CD14-positive monocyte (primary cell): ENCODE results near the gene SLC22A4. TPM values are rescaled to one million over a fixed set of nuclear protein-coding genes. Genes with fewer than 3 reads are reported as not detected.

ENCODE experiments used
- DNase-seq, 3 donors: peaks; one replicate each; pipeline ENCODE4 v3.0.0-alpha.2; 2011 to 2022
- H2AFZ ChIP-seq: 2 replicates; pipeline ENCODE4 v1.6.0; 2012; ENCODE audit warnings: mild to moderate bottlenecking, low read depth, low read length, inconsistent platforms; ENCODE audit not compliant: insufficient read depth, poor library complexity, severe bottlenecking
- H3K27ac ChIP-seq, 2 donors: 1 replicate in 1 of 2; 2 replicates in 1 of 2; pipeline ENCODE4 v1.5.1; 2012 to 2013; ENCODE audit warnings: low read length in 2 of 2, control low read depth in 1 of 2, inconsistent platforms in 1 of 2, low read depth in 1 of 2, mild to moderate bottlenecking in 1 of 2
- H3K27me3 ChIP-seq, 2 donors: one replicate each; pipeline versions ENCODE4 v1.6.0 to v1.6.1; 2011 to 2013; ENCODE audit warnings: low read length in 2 of 2; ENCODE audit not compliant: control insufficient read depth in 2 of 2, insufficient read depth in 2 of 2
- H3K36me3 ChIP-seq, 2 donors: replicated peaks in 1 of 2; 1 replicate in 1 of 2; 2 replicates in 1 of 2; pipeline versions ENCODE4 v1.5.1 to v1.6.1; 2012 to 2013; ENCODE audit warnings: low read length in 2 of 2, control low read depth in 1 of 2, inconsistent platforms in 1 of 2, mild to moderate bottlenecking in 1 of 2; ENCODE audit not compliant: insufficient read depth in 2 of 2, control insufficient read depth in 1 of 2
- H3K4me1 ChIP-seq, 2 donors: 1 replicate in 1 of 2; 2 replicates in 1 of 2; pipeline versions ENCODE4 v1.5.1 to v1.6.1; 2012 to 2013; ENCODE audit warnings: low read length in 2 of 2, control low read depth in 1 of 2, inconsistent platforms in 1 of 2, mild to moderate bottlenecking in 1 of 2, moderate library complexity in 1 of 2; ENCODE audit not compliant: insufficient read depth in 2 of 2, control insufficient read depth in 1 of 2
- H3K4me2 ChIP-seq: replicated peaks from 2 replicates; pipeline ENCODE3; 2012; ENCODE audit warnings: low read length, moderate library complexity, mild to moderate bottlenecking; ENCODE audit not compliant: poor library complexity, severe bottlenecking; ENCODE audit errors: extremely low read depth
- H3K4me3 ChIP-seq, 3 experiments: fragments of 200-600 bp in 1 of 3; sonication (generic) in 1 of 3; replicated peaks in 1 of 3; 1 replicate in 2 of 3; 2 replicates in 1 of 3; pipeline ENCODE4 v1.5.1; 2011 to 2013; ENCODE audit warnings: low read length in 3 of 3, mild to moderate bottlenecking in 3 of 3, control low read depth in 2 of 3, low read depth in 2 of 3, inconsistent platforms in 1 of 3, moderate library complexity in 1 of 3
- H3K79me2 ChIP-seq: 2 replicates; pipeline ENCODE4 v1.6.0; 2012; ENCODE audit warnings: mild to moderate bottlenecking, control low read depth, inconsistent platforms, low read length, moderate library complexity; ENCODE audit not compliant: insufficient read depth
- H3K9ac ChIP-seq: 2 replicates; pipeline ENCODE4 v1.6.0; 2017; ENCODE audit warnings: low read length, mild to moderate bottlenecking; ENCODE audit not compliant: insufficient read depth, poor library complexity, severe bottlenecking
- H3K9me3 ChIP-seq, 2 donors: replicated peaks in 1 of 2; 1 replicate in 1 of 2; 2 replicates in 1 of 2; pipeline versions ENCODE4 v1.5.1 to v1.6.1; 2012 to 2013; ENCODE audit warnings: low read length in 2 of 2, control low read depth in 1 of 2; ENCODE audit not compliant: control insufficient read depth in 1 of 2, insufficient read depth in 1 of 2
- H4K20me1 ChIP-seq: 2 replicates; pipeline ENCODE4 v1.6.0; 2012; ENCODE audit warnings: mild to moderate bottlenecking, low read length, control low read depth, moderate library complexity; ENCODE audit not compliant: insufficient read depth
- H3K27ac Mint-ChIP-seq, 7 donors: one replicate each; pipeline ENCODE4 v1.8.0; 2020; ENCODE audit warnings: mild to moderate bottlenecking in 7 of 7, mixed read lengths in 7 of 7, moderate library complexity in 6 of 7, inconsistent platforms in 2 of 7
- H3K27me3 Mint-ChIP-seq, 3 donors: one replicate each; pipeline ENCODE4 v1.8.0; 2021 to 2022; ENCODE audit warnings: low read depth in 3 of 3, mild to moderate bottlenecking in 3 of 3, mixed read lengths in 3 of 3, moderate library complexity in 3 of 3, inconsistent platforms in 1 of 3
- H3K36me3 Mint-ChIP-seq, 2 donors: one replicate each; pipeline ENCODE4 v1.8.0; 2020; ENCODE audit warnings: mixed read lengths in 2 of 2, inconsistent platforms in 1 of 2, mild to moderate bottlenecking in 1 of 2
- H3K4me1 Mint-ChIP-seq: one replicate; pipeline ENCODE4 v1.8.0; 2020; ENCODE audit warnings: mild to moderate bottlenecking, mixed read lengths
- H3K4me3 Mint-ChIP-seq, 2 donors: one replicate each; pipeline ENCODE4 v1.8.0; 2020; ENCODE audit warnings: mild to moderate bottlenecking in 2 of 2, mixed read lengths in 2 of 2, moderate library complexity in 1 of 2
- H3K9me3 Mint-ChIP-seq, 7 donors: one replicate each; pipeline ENCODE4 v1.8.0; 2020 to 2022; ENCODE audit warnings: mixed read lengths in 7 of 7, mild to moderate bottlenecking in 6 of 7, moderate library complexity in 6 of 7, inconsistent platforms in 2 of 7
- CTCF ChIP-seq: fragments of 200-600 bp; IDR thresholded peaks from one replicate; pipeline ENCODE4 v1.8.0; 2022; ENCODE audit warnings: antibody characterized with exemption, mild to moderate bottlenecking
- WGBS: methylation state at CpG from one replicate; pipeline ENCODE4 v1.1.5; 2013; ENCODE audit warnings: missing lambda C conversion rate; ENCODE audit not compliant: insufficient coverage; 5-methylcytosine and 5-hydroxymethylcytosine counted together
- intact Hi-C, 2 donors: fragments of 100-400 bp; cut with micrococcal nuclease; formaldehyde crosslinking; loops; one replicate each; pipeline versions ENCODE4 v1.15.0 to v1.15.1; 2023
- polyA plus RNA-seq, 3 donors: library from polyadenylated mRNA; depleted of rRNA in 1 of 3; unstranded in 2 of 3; stranded (reverse) in 1 of 3; fragments of 300-500 nt in 2 of 3; fragments of >200 nt in 1 of 3; fragmentation: Illumina TruSeq in 2 of 3; gene quantifications; 1 replicate in 2 of 3; 2 replicates in 1 of 3; pipeline ENCODE4 v1.2.3, GENCODE V29; 2012 to 2021

The SLC22A4 gene
- polyA plus RNA-seq, 3 donors: 7.2 to 13.0 (median 12.2) TPM

- Histone ChIP-seq H4K20me1 (no peaks in the 10 kb centered on the region), H3K27me3 (no peaks in the 10 kb centered on the region), H3K27ac (no peak overlapping the region), H3K4me2 (no peak overlapping the region), H2AFZ (no peak overlapping the region), H3K79me2 (no peaks in the 10 kb centered on the region), H3K4me1 (no peaks in the 10 kb centered on the region), H3K9me3 (no peaks in the 10 kb centered on the region), H3K9ac (no peak overlapping the region), H3K36me3 (peaks cover 32 to 87% of the 10 kb centered on the region in 2 donors), H3K4me3 (no peak overlapping the region)
- Mint-ChIP-seq H3K9me3 (no peaks in the 10 kb centered on the region), H3K4me3 (no peak overlapping the region), H3K27me3 (no peaks in the 10 kb centered on the region), H3K27ac (peak overlapping the region in 1 of 7 donors; percentile 42), H3K36me3 (peaks cover 56 to 69% of the 10 kb centered on the region in 2 donors), H3K4me1 (no peaks in the 10 kb centered on the region)
- DNase-seq: no peak
- intact Hi-C loops: loop anchor here in 1 of 2 donors (10.0 kb wide), 1 partner anchor 51 kb away; no protein-coding TSS in a partner anchor
- no peak for TF ChIP-seq CTCF
- 91% methylated on average over 4 of the region's 4 CpGs for WGBS
Measured at GRCh38 chr5:132325691-132326090, 31.5 kb downstream of the SLC22A4 start.

GRCh38 chr5:132327252-132327955 lies 33.2 kb downstream of the SLC22A4 start:
- Mint-ChIP-seq H3K9me3 (no peaks in the 10 kb centered on the region), H3K27ac (peak overlapping the region in 1 of 7 donors; percentile 37), H3K27me3 (peaks cover 0 to 2% (median 0%) of the 10 kb centered on the region in 3 donors), H3K4me1 (no peaks in the 10 kb centered on the region), H3K4me3 (no peak overlapping the region), H3K36me3 (peaks cover 54 to 70% of the 10 kb centered on the region in 2 donors)
- H2AFZ ChIP-seq: no peak overlapping the region
- no peak overlapping the region for H3K4me3 ChIP-seq
- no peaks in the 10 kb centered on the region for H3K4me1 ChIP-seq
- no peak for DNase-seq
- H3K79me2 ChIP-seq: no peaks in the 10 kb centered on the region
- no peak for TF ChIP-seq CTCF
- no peaks in the 10 kb centered on the region for H3K27me3 ChIP-seq
- WGBS: no CpG with 5 or more reads among the region's 2 CpGs
- no peaks in the 10 kb centered on the region for H4K20me1 ChIP-seq
- H3K36me3 ChIP-seq: peaks cover 37 to 88% of the 10 kb centered on the region in 2 donors
- H3K9me3 ChIP-seq: no peaks in the 10 kb centered on the region
- no peak overlapping the region for H3K9ac ChIP-seq
- no peak overlapping the region for H3K4me2 ChIP-seq
- H3K27ac ChIP-seq: no peak overlapping the region
- intact Hi-C loops: loop anchor here in 1 of 2 donors (10.0 kb wide), 1 partner anchor 53 kb away; no protein-coding TSS in a partner anchor
